Vagina (tissue), 2 donors: ENCODE measurements around the gene PTTG1IP. TPM values are rescaled to one million over a fixed set of nuclear protein-coding genes. Genes with fewer than 3 reads are reported as not detected.

Source experiments
- DNase-seq, 2 donors: peaks; one replicate each; pipeline ENCODE4 v3.0.0-alpha.2; 2017; ENCODE audit errors: extremely low spot score in 2 of 2
- H3K27ac ChIP-seq: fragments of 200-600 bp; sonication (generic); one replicate; pipeline ENCODE4 v1.5.1; 2019
- H3K27me3 ChIP-seq: fragments of 200-600 bp; sonication (generic); one replicate; pipeline ENCODE4 v1.5.1; 2019
- H3K36me3 ChIP-seq, 2 donors: fragments of 200-600 bp; sonication (generic); one replicate each; pipeline ENCODE4 v1.5.1; 2017 to 2019
- H3K4me1 ChIP-seq: fragments of 200-600 bp; sonication (generic); one replicate; pipeline ENCODE4 v1.5.1; 2019
- H3K4me3 ChIP-seq, 2 donors: fragments of 200-600 bp; sonication (generic); 1 replicate in 1 of 2; 2 replicates in 1 of 2; pipeline ENCODE4 v1.5.1; 2016 to 2019
- H3K9me3 ChIP-seq: fragments of 200-600 bp; sonication (generic); one replicate; pipeline ENCODE4 v1.5.1; 2019
- POLR2A ChIP-seq, 2 donors: fragments of 450-650 bp; IDR thresholded peaks; one replicate each; pipeline ENCODE4 v1.6.1; 2017; ENCODE audit warnings: antibody characterized with exemption in 2 of 2, mild to moderate bottlenecking in 2 of 2, moderate library complexity in 2 of 2
- POLR2AphosphoS5 ChIP-seq, 2 donors: sonication (generic); formaldehyde crosslinking; IDR thresholded peaks; one replicate each; pipeline ENCODE4 v1.9.0; 2017; ENCODE audit warnings: antibody characterized with exemption in 2 of 2, mild to moderate bottlenecking in 2 of 2, low read depth in 1 of 2; ENCODE audit not compliant: insufficient read depth in 1 of 2
- intact Hi-C: fragments of 100-400 bp; cut with DNase I; formaldehyde crosslinking; loops from one replicate; pipeline ENCODE4 v1.15.1; 2023
- total RNA-seq: library from RNA; depleted of rRNA; stranded (reverse); fragments of >200 nt; gene quantifications from one replicate; pipeline ENCODE4 v1.2.3, GENCODE V29; 2016
- TF ChIP-seq, protein P1 (sequence below), 3 experiments: fragments of 450-650 bp in 2 of 3; fragments of 200-600 bp in 1 of 3; sonication (generic) in 1 of 3; IDR thresholded peaks; one replicate each; pipeline ENCODE4 v1.5.1; 2017 to 2019; ENCODE audit warnings: antibody characterized with exemption in 3 of 3, mild to moderate bottlenecking in 2 of 3, moderate library complexity in 2 of 3

The PTTG1IP gene
- total RNA-seq, 1 donor from 2014 or later, result 165 TPM

DNA sequence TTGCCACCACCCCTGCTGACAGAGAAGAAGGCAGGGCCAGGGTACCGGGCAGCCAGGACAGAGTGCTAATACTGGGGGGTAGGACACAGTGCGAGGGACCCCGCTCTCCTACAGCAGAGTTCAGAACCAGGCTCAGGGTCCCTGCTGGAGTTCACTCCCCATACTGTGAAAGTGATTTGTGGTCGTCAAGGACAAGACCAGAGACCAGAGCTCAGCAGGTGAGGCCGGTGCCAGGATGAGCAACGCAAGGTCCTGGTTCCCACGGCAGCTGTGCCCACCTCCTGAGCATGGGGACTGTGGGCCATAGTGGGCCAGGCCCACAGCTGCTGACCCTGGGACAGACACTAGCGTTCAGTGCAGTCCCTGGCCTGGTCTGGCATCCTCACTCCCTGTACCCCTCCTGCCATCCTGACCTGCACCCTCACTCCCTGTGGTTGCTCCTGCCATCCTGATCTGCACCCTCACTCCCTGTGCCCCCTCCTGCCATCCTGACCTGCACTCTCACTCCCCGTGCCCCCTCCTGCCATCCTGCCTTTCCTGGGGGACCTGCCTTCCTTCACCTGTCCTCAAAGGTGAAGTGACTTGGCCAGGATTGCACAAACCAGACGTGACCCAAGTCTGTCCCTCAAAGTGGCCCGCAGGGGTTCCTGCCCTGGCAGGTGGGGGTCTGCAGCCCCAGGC lies 13.8 kb upstream of the PTTG1IP start:
- intact Hi-C loops, result no loop called here

GRCh38 chr21:44886113-44887075 lies 12.9 kb upstream of the PTTG1IP start:
- TF ChIP-seq POLR2A (IDR thresholded peaks at IDR 0.05), result no peak
- no peak for TF ChIP-seq POLR2AphosphoS5 (IDR thresholded peaks at IDR 0.05; ENCODE audit: insufficient read depth in 1 of 2, low read depth in 1 of 2)
- TF ChIP-seq, protein P1, sequence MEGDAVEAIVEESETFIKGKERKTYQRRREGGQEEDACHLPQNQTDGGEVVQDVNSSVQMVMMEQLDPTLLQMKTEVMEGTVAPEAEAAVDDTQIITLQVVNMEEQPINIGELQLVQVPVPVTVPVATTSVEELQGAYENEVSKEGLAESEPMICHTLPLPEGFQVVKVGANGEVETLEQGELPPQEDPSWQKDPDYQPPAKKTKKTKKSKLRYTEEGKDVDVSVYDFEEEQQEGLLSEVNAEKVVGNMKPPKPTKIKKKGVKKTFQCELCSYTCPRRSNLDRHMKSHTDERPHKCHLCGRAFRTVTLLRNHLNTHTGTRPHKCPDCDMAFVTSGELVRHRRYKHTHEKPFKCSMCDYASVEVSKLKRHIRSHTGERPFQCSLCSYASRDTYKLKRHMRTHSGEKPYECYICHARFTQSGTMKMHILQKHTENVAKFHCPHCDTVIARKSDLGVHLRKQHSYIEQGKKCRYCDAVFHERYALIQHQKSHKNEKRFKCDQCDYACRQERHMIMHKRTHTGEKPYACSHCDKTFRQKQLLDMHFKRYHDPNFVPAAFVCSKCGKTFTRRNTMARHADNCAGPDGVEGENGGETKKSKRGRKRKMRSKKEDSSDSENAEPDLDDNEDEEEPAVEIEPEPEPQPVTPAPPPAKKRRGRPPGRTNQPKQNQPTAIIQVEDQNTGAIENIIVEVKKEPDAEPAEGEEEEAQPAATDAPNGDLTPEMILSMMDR (IDR thresholded peaks at IDR 0.05), result no peak
- Histone ChIP-seq H3K4me1 (peaks cover 5% of the 10 kb centered on the region), H3K4me3 (no peak overlapping the region), H3K27ac (no peak overlapping the region), H3K36me3 (no peaks in the 10 kb centered on the region), H3K27me3 (no peaks in the 10 kb centered on the region), H3K9me3 (no peaks in the 10 kb centered on the region)
- intact Hi-C loops, result no loop called here
- no peak for DNase-seq

More for the DNA sequence above, 13.8 kb upstream of the PTTG1IP start:
- no peak for DNase-seq
- H3K36me3 ChIP-seq, result no peaks in the 10 kb centered on the region
- H3K27me3 ChIP-seq, result no peaks in the 10 kb centered on the region
- H3K4me1 ChIP-seq, result no peaks in the 10 kb centered on the region
- TF ChIP-seq POLR2AphosphoS5 (IDR thresholded peaks at IDR 0.05; ENCODE audit: insufficient read depth in 1 of 2, low read depth in 1 of 2) (no peak), POLR2A (IDR thresholded peaks at IDR 0.05) (no peak)
- TF ChIP-seq, protein P1 (IDR thresholded peaks at IDR 0.05), result no peak
- H3K9me3 ChIP-seq, result no peaks in the 10 kb centered on the region
- no peak overlapping the region for H3K4me3 ChIP-seq
- H3K27ac ChIP-seq, result no peak overlapping the region

DNA sequence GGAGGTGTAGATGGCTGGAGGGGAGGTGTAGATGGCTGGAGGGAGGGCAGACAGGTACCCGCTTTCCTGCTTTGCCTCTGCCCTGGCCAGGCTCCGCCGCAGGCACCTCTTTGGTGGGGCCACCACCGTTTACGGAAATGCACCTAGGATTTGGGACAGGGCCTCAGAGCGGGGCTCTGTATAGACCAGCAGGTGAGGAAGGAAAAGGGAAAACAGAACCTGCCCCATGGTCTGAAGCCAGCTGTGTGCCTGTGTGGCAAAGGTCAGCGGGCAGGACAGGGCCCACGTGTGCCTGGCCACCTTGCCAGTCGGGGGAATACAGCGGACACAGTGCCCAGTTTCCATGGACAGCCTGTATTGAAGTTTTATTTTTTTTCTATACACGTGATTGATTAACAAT lies 12.1 kb upstream of the PTTG1IP start:
- no peaks in the 10 kb centered on the region for H3K36me3 ChIP-seq
- TF ChIP-seq POLR2AphosphoS5 (IDR thresholded peaks at IDR 0.05; ENCODE audit: insufficient read depth in 1 of 2, low read depth in 1 of 2), result no peak
- no peak for TF ChIP-seq POLR2A (IDR thresholded peaks at IDR 0.05)
- TF ChIP-seq, protein P1 (IDR thresholded peaks at IDR 0.05), result no peak
- no peak overlapping the region for H3K27ac ChIP-seq
- no peaks in the 10 kb centered on the region for H3K9me3 ChIP-seq
- H3K4me1 ChIP-seq, result peaks cover 8% of the 10 kb centered on the region
- no peak overlapping the region for H3K4me3 ChIP-seq
- no peak for DNase-seq
- intact Hi-C loops, result no loop called here
- H3K27me3 ChIP-seq, result no peaks in the 10 kb centered on the region

GRCh38 chr21:44884097-44884496 lies 10.6 kb upstream of the PTTG1IP start:
- no peaks in the 10 kb centered on the region for H3K27me3 ChIP-seq
- peaks cover 8% of the 10 kb centered on the region for H3K4me1 ChIP-seq
- no peaks in the 10 kb centered on the region for H3K36me3 ChIP-seq
- no peak overlapping the region for H3K4me3 ChIP-seq
- DNase-seq, result no peak
- TF ChIP-seq POLR2A (IDR thresholded peaks at IDR 0.05) (no peak), POLR2AphosphoS5 (IDR thresholded peaks at IDR 0.05; ENCODE audit: insufficient read depth in 1 of 2, low read depth in 1 of 2) (no peak)
- TF ChIP-seq, protein P1 (IDR thresholded peaks at IDR 0.05), result no peak
- H3K27ac ChIP-seq, result no peak overlapping the region
- intact Hi-C loops, result no loop called here
- H3K9me3 ChIP-seq, result no peaks in the 10 kb centered on the region
